DND-41 (cell line): ENCODE data around the gene AKAP10.

ENCODE experiments used
- CTCF ChIP-seq: IDR thresholded peaks from 2 replicates; pipeline ENCODE4 v1.5.1; 2012; ENCODE audit warnings: borderline replicate concordance, low read length, moderate library complexity, mild to moderate bottlenecking; ENCODE audit not compliant: poor library complexity, severe bottlenecking; ENCODE audit errors: extremely low read depth
- EZH2 ChIP-seq: IDR thresholded peaks from 3 replicates; pipeline ENCODE4 v1.6.1; 2012; ENCODE audit warnings: borderline replicate concordance, low read depth, mild to moderate bottlenecking, moderate library complexity, low read length, inconsistent platforms; ENCODE audit not compliant: severe bottlenecking

- TF ChIP-seq CTCF (no peak), EZH2 (no peak)
These were observed 112.6 kb downstream of the AKAP10 start for GRCh38 chr17:19865021-19865420.
